ENCODE results near the gene C1orf94. TPM values are rescaled to one million over a fixed set of nuclear protein-coding genes. Genes with fewer than 3 reads are reported as not detected.
"Not testable (repeated sequence)": the region's sequence is repeated elsewhere in the genome, so short reads cannot be mapped to it uniquely, and the experiment has no call there.

The C1orf94 gene
- total RNA-seq, 6 donors from 2014 or later = not detected

DNA sequence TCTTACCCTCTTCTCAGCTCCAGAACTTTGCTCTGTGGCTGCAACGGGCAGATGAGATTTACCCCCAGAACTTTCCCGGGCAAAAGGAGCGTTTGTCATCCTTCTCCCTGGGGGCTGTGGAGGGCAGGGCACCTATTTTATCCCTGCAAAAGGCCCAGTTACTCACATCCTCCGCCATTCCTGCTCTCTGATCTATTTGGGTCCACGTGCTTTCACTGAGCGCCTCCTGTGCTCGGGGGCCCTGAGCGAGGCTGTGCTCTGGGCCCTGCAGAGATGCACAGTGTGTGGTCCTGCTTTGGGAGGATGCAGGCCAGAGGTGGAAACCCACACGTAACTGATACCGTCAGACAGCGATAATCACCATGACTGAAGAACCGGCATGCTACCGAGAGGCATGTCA is 9.3 kb upstream of the C1orf94 start:
- no peak for TF ChIP-seq EP300 (IDR thresholded peaks at IDR 0.05)
- TF ChIP-seq, protein P1, sequence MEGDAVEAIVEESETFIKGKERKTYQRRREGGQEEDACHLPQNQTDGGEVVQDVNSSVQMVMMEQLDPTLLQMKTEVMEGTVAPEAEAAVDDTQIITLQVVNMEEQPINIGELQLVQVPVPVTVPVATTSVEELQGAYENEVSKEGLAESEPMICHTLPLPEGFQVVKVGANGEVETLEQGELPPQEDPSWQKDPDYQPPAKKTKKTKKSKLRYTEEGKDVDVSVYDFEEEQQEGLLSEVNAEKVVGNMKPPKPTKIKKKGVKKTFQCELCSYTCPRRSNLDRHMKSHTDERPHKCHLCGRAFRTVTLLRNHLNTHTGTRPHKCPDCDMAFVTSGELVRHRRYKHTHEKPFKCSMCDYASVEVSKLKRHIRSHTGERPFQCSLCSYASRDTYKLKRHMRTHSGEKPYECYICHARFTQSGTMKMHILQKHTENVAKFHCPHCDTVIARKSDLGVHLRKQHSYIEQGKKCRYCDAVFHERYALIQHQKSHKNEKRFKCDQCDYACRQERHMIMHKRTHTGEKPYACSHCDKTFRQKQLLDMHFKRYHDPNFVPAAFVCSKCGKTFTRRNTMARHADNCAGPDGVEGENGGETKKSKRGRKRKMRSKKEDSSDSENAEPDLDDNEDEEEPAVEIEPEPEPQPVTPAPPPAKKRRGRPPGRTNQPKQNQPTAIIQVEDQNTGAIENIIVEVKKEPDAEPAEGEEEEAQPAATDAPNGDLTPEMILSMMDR (IDR thresholded peaks at IDR 0.05) = no peak
- no peak for TF ChIP-seq POLR2A (IDR thresholded peaks at IDR 0.05)
- no peak for TF ChIP-seq POLR2AphosphoS5 (IDR thresholded peaks at IDR 0.05)
- Histone ChIP-seq H3K9me3 (no peaks in the 10 kb centered on the region), H3K27me3 (peaks cover 0 to 49% (median 19%) of the 10 kb centered on the region in 4 donors), H3K4me1 (peaks cover 20 to 42% (median 26%) of the 10 kb centered on the region in 4 donors), H3K27ac (no peak overlapping the region), H3K4me3 (no peak overlapping the region), H3K36me3 (no peaks in the 10 kb centered on the region)
- 25 to 28% methylated on average over 9 to 12 of the region's 13 CpGs for WGBS, 2 donors
- DNase-seq (no peak), ATAC-seq (ENCODE audit: low FRiP score in 2 of 2) (no peak)

DNA sequence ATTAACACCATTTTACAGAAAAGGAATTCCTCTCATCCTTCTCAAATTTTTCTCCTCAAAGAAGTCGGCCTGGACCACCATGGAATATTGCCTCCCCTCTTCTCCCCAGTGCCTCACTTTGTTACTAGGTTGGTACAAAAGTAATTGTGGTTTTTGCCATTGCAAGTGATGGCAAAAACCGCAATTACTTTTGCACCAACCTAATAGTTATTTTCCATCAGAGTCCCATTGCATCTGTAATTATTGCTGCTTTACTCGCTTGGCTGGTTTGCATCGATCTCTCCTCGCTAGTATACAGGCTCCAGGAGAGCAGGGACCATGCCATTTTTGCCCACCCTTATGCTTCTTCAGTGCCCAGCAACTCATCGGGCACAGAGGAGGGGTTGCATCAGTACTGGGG is 963 bp upstream of the C1orf94 start:
- H3K36me3 ChIP-seq = no peaks in the 10 kb centered on the region
- WGBS, 2 donors = 82 to 87% methylated on average over 6 of the region's 6 CpGs
- peaks cover 0 to 13% (median 7%) of the 10 kb centered on the region in 4 donors for H3K27me3 ChIP-seq
- ATAC-seq (ENCODE audit: low FRiP score in 2 of 2) (no peak), DNase-seq (no peak)
- no peak overlapping the region for H3K4me3 ChIP-seq
- peaks cover 0 to 6% (median 0%) of the 10 kb centered on the region in 4 donors for H3K4me1 ChIP-seq
- TF ChIP-seq, protein P1 (IDR thresholded peaks at IDR 0.05) = no peak
- TF ChIP-seq POLR2A (IDR thresholded peaks at IDR 0.05) (no peak), POLR2AphosphoS5 (IDR thresholded peaks at IDR 0.05) (no peak), EP300 (IDR thresholded peaks at IDR 0.05) (no peak)
- H3K9me3 ChIP-seq = no peaks in the 10 kb centered on the region
- H3K27ac ChIP-seq = no peak overlapping the region

DNA sequence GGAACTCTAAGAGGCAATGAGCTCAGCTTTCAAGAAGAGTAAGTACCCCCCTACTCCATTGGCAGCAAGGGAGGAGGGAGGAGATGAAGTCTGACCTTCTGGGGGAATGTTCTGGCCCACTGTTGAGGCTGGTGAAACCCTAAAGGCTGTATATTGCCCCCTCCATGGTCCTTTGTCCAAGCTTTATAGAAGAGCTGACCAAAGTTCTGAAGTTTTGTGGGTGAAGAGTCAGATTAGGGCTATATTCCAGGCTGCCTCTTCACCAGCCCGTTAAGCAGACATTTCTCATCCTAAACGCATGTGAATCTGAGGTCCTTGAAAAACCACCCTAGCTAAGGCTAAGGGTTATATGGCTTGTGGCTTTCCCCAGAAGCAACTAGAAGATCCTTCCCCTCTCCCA is 1.4 kb downstream of the C1orf94 start:
- Histone ChIP-seq H3K27me3 (peaks cover 0 to 13% (median 7%) of the 10 kb centered on the region in 4 donors), H3K9me3 (no peaks in the 10 kb centered on the region), H3K4me1 (peaks cover 0 to 6% (median 0%) of the 10 kb centered on the region in 4 donors), H3K4me3 (no peak overlapping the region), H3K36me3 (no peaks in the 10 kb centered on the region), H3K27ac (no peak overlapping the region)
- WGBS, 2 donors = 67 to 70% methylated on average over 2 of the region's 2 CpGs
- DNase-seq (no peak), ATAC-seq (ENCODE audit: low FRiP score in 2 of 2) (no peak)
- TF ChIP-seq EP300 (IDR thresholded peaks at IDR 0.05) (no peak), POLR2AphosphoS5 (IDR thresholded peaks at IDR 0.05) (no peak), POLR2A (IDR thresholded peaks at IDR 0.05) (no peak)
- TF ChIP-seq, protein P1 (IDR thresholded peaks at IDR 0.05) = no peak

DNA sequence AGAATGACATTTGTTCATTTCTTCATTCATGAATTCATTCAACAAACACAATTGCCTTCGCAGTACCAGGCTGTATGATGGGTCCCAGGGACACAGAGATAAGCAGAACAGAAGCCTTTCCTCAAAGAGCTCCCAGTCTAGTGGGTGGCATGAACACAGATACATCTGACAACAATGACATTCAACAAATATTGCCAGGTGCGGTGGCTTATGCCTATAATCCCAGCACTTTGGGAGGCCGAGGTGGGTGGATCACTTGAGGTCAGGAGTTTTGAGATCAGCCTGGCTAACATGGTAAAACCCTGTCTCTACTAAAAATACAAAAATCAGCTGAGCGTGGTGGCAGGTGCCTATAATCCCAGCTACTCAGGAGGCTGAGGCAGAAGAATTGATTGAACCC is 6.7 kb downstream of the C1orf94 start:
- 86 to 88% methylated on average over 4 of the region's 4 CpGs for WGBS, 2 donors
- H3K4me3 ChIP-seq; H3K36me3 ChIP-seq; ATAC-seq (ENCODE audit: low FRiP score in 2 of 2); H3K27ac ChIP-seq; H3K9me3 ChIP-seq; H3K27me3 ChIP-seq; H3K4me1 ChIP-seq; DNase-seq: not testable (repeated sequence)

DNA sequence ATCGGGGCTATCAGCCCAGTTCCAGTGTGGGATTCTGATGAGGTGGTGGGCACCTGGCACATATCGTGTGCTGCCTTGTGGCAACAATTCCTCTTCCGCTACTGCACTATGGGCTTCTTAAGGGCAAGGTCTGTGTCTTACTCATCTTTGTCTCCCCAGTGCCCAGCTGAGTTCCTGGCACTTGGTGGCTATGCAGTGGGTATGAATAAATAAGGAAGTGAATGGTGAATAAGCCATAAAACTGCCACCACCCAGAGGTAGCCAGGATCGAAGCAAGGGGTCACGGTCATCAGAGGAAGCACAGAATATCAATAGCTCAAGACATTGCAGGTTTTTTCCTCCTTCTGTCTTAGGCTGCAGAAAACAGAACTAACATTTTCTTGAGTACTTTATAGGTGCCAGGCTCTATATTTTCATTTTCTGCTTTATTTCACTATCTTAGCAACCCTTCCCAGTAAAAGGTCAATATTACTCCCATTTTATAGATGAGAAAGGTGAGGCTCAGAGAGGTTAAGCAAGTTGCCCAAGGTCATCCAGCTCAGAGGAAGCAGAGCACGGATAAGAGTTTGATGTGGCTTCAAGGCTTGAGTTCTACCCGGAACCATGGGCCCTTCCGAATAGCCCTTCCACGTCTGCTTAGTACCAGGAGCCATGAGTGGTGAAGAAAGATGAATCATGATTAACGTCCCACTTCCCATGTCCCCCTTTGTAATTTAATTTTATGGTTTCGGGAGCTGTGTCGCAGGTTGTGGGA is 10.2 kb downstream of the C1orf94 start:
- no peak overlapping the region for H3K4me3 ChIP-seq
- peaks cover 0 to 15% (median 9%) of the 10 kb centered on the region in 4 donors for H3K9me3 ChIP-seq
- H3K36me3 ChIP-seq = no peaks in the 10 kb centered on the region
- H3K27ac ChIP-seq = no peak overlapping the region
- WGBS, 2 donors = 74 to 80% methylated on average over 12 of the region's 12 CpGs
- DNase-seq (no peak), ATAC-seq (ENCODE audit: low FRiP score in 2 of 2) (no peak)
- no peaks in the 10 kb centered on the region for H3K27me3 ChIP-seq
- TF ChIP-seq EP300 (IDR thresholded peaks at IDR 0.05) (no peak), POLR2A (IDR thresholded peaks at IDR 0.05) (no peak), POLR2AphosphoS5 (IDR thresholded peaks at IDR 0.05) (no peak)
- TF ChIP-seq, protein P1 (IDR thresholded peaks at IDR 0.05) = no peak
- no peaks in the 10 kb centered on the region for H3K4me1 ChIP-seq
